SH-SY5Y (cell line): ENCODE data around the gene DCP2.

ENCODE experiments used
- GATA2 ChIP-seq: IDR thresholded peaks from 2 replicates; pipeline ENCODE4 v1.6.1; 2011; ENCODE audit warnings: mild to moderate bottlenecking, low read depth, low read length
- GATA3 ChIP-seq: IDR thresholded peaks from 2 replicates; pipeline ENCODE4 v1.6.1; 2011; ENCODE audit warnings: low read depth, mild to moderate bottlenecking, low read length, moderate library complexity

DNA sequence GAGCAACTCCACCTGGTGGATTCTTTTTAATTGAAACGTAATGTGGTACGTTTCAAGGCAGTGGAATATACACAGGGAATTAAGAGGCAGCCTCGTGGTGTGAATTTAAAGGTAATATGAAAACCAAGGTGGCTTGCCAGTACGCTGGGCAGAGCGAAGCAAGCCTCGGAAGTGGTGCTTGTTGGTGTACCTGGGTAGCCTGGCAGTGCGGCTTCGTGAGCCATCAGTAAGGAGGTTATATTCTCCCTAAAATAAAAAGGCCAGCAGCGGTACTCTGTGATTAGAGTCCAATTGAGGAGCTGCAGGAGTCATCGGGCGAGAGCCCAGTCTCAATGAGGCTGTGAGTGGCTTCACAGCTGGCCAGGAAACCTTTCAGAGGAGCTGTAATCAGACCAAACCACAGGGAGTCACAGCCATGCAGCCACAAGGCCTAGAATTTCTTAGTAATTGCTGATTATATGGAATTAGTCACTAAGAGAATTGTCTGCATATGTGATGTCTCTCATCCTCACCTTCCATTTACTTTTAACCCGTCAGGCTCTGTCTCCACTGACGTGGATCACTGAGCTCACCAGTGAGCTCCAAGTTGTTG, 57.7 kb downstream of the DCP2 start:
- TF ChIP-seq GATA2, result no peak
- TF ChIP-seq GATA3, result no peak
